Psoas muscle (tissue), 8 donors: ENCODE data around the gene FRY. TPM values are rescaled to one million over a fixed set of nuclear protein-coding genes. Genes with fewer than 3 reads are reported as not detected.

Experiments used
- ATAC-seq, 4 donors: fragments of 200-7000 bp; cut with Tn5 transposase; one replicate each; pipeline ENCODE4 v1.9.1; 2020; ENCODE audit warnings: moderate library complexity in 3 of 4, mild to moderate bottlenecking in 2 of 4
- DNase-seq, 2 donors: peaks; one replicate each; pipeline ENCODE4 v3.0.0-alpha.2; 2020
- H3K27ac ChIP-seq: fragments of 200-600 bp; one replicate; pipeline ENCODE4 v1.8.0; 2022
- H3K27me3 ChIP-seq, 3 donors: fragments of 200-600 bp in 1 of 3; one replicate each; pipeline versions ENCODE4 v1.6.1 to v1.8.0; 2013 to 2022; ENCODE audit warnings: low read length in 2 of 3, mild to moderate bottlenecking in 2 of 3, moderate library complexity in 1 of 3; ENCODE audit not compliant: insufficient read depth in 3 of 3
- H3K36me3 ChIP-seq, 2 donors: fragments of 200-600 bp in 1 of 2; one replicate each; pipeline versions ENCODE4 v1.6.1 to v1.8.0; 2013 to 2022; ENCODE audit warnings: low read depth in 1 of 2, mild to moderate bottlenecking in 1 of 2, moderate library complexity in 1 of 2; ENCODE audit not compliant: insufficient read depth in 1 of 2
- H3K4me1 ChIP-seq: fragments of 200-600 bp; one replicate; pipeline ENCODE4 v1.8.0; 2022
- H3K4me3 ChIP-seq: fragments of 200-600 bp; one replicate; pipeline ENCODE4 v1.8.0; 2022; ENCODE audit warnings: mild to moderate bottlenecking
- H3K9me3 ChIP-seq: fragments of 200-600 bp; one replicate; pipeline ENCODE4 v1.8.0; 2022
- WGBS, 3 donors: extraction: QIAGEN DNeasy Blood & Tissue Kit; methylation state at CpG; one replicate each; pipeline versions ENCODE4 v1.1.6 to v1.1.7; 2013; 5-methylcytosine and 5-hydroxymethylcytosine counted together
- intact Hi-C, 2 donors: fragments of 100-400 bp; cut with DNase I; formaldehyde crosslinking; loops; one replicate each; pipeline versions ENCODE4 v1.11.0 to v1.14.2; 2022
- polyA plus RNA-seq, 3 donors: library from polyadenylated mRNA; stranded (reverse); fragments of 200-250 nt; gene quantifications; one replicate each; pipeline ENCODE4 v1.2.3, GENCODE V29; 2013
- total RNA-seq, 4 donors: library from RNA; stranded (reverse); fragmentation: NEBNext Ultra II Directional in 2 of 4; extraction: Animal tissue kit (Norgen Biotek cat#: 25700) in 2 of 4; gene quantifications; one replicate each; pipeline versions ENCODE4 v1.2.1 to v1.2.4, GENCODE V29; 2021 to 2023
- TF ChIP-seq, protein P1 (sequence below): fragments of 200-600 bp; IDR thresholded peaks from one replicate; pipeline ENCODE4 v1.8.0; 2022; ENCODE audit warnings: antibody characterized with exemption
- donor health status: healthy with polysubstance abuse.
- donor health status: DM: no; HTN: no; CAD: no; lungs with moderate emphysema.
- donor health status: Bipolar disorder and iron deficiency.
- donor health status: healthy.
- donor health status: DM: yes; HTN: yes; CAD: no.
- donor health status: DM: no; HTN: no; CAD: no.
- donor health status: DM: no; HTN: no; CAD: no.
- donor health status: DM: yes; HTN: yes; CAD: no.

Gene FRY
- total and polyA plus RNA-seq, 7 donors = 7.1 to 56.9 (median 24.0) TPM

DNA sequence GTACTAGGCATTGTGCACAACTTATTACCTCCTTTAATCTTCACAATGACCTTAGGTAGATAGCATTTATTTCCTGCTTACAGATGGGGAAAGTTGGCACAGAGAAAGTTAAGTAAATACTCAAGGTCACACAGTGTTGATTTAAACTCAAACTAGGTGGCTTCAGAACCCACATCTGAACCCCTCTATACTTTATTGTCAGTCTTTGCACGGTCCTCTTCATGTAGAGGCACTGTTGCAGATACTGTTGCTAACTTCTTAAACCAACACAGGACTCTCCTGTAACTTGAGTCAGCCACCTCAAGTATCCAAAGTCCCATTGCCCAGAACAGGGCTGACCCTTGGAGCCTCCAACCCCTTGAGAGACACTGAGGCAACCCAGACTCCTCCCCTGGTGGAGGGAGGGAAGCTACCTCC, 48.8 kb downstream of the FRY start:
- Histone ChIP-seq H3K9me3 (no peaks in the 10 kb centered on the region), H3K4me3 (no peak overlapping the region), H3K36me3 (no peaks in the 10 kb centered on the region), H3K27ac (peak overlapping the region; percentile 62), H3K27me3 (no peaks in the 10 kb centered on the region), H3K4me1 (peaks cover 47% of the 10 kb centered on the region)
- 37 to 62% (median 54%) methylated on average over 1 of the region's 1 CpG for WGBS, 3 donors
- intact Hi-C loops = no loop called here
- TF ChIP-seq, protein P1, sequence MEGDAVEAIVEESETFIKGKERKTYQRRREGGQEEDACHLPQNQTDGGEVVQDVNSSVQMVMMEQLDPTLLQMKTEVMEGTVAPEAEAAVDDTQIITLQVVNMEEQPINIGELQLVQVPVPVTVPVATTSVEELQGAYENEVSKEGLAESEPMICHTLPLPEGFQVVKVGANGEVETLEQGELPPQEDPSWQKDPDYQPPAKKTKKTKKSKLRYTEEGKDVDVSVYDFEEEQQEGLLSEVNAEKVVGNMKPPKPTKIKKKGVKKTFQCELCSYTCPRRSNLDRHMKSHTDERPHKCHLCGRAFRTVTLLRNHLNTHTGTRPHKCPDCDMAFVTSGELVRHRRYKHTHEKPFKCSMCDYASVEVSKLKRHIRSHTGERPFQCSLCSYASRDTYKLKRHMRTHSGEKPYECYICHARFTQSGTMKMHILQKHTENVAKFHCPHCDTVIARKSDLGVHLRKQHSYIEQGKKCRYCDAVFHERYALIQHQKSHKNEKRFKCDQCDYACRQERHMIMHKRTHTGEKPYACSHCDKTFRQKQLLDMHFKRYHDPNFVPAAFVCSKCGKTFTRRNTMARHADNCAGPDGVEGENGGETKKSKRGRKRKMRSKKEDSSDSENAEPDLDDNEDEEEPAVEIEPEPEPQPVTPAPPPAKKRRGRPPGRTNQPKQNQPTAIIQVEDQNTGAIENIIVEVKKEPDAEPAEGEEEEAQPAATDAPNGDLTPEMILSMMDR = no peak
- ATAC-seq = peak in 3 of 4 donors; percentile 59 to 68 (median 61)
- no peak for DNase-seq

DNA sequence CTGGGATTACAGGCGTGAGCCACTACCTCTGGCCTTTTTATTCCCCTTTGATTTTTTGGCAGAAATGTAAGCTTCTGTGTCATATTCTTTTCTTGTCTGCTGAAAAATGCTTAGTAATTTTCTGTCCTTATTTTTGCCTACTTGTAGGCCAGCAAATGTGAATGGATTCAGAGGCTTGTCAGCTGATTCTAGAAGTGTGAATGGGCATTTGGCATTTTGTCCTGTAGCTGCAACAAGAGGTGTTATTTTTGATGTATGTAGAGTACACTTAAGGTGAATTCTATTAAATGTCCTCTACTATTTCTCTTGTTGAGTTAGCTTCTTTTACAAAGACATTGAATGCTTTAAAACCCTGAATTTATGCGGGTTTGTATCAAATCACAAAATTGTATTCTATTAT, 50.0 kb downstream of the FRY start:
- intact Hi-C loops = no loop called here
- Histone ChIP-seq H3K27ac (no peak overlapping the region), H3K27me3 (no peaks in the 10 kb centered on the region), H3K36me3 (no peaks in the 10 kb centered on the region), H3K4me3 (no peak overlapping the region), H3K9me3 (no peaks in the 10 kb centered on the region), H3K4me1 (peaks cover 50% of the 10 kb centered on the region)
- 83 to 88% (median 88%) methylated on average over 2 of the region's 2 CpGs for WGBS, 3 donors
- ATAC-seq = no peak
- DNase-seq = no peak
- TF ChIP-seq, protein P1 = no peak

DNA sequence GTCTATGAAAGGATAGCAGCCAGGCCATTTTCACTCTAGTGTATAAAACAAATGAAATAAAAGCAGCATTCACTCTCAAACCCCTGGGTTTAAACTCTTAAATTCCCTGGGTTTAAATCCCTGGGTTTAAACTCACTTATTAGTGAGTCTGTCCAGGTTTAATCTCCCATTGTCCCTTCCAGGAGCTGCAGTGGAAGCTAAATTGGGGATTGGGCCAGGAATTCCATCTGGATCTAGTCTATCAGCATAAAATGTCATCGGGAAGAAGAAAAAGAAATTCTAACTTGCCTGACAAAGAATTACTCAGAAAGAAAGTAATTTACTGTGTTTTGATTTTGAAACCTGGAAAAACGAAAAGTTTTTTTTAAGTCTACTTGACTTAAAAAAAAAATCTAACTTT, 54.8 kb downstream of the FRY start:
- peaks cover 0 to 2% of the 10 kb centered on the region in 2 donors for H3K36me3 ChIP-seq
- H3K4me1 ChIP-seq = peaks cover 37% of the 10 kb centered on the region
- DNase-seq (no peak), ATAC-seq (no peak)
- intact Hi-C loops = no loop called here
- peak overlapping the region; percentile 11 for H3K27ac ChIP-seq
- H3K4me3 ChIP-seq = no peak overlapping the region
- WGBS, 3 donors = 22 to 52% (median 35%) methylated on average over 2 of the region's 2 CpGs
- no peaks in the 10 kb centered on the region for H3K27me3 ChIP-seq
- TF ChIP-seq, protein P1 = no peak
- H3K9me3 ChIP-seq = no peaks in the 10 kb centered on the region

DNA sequence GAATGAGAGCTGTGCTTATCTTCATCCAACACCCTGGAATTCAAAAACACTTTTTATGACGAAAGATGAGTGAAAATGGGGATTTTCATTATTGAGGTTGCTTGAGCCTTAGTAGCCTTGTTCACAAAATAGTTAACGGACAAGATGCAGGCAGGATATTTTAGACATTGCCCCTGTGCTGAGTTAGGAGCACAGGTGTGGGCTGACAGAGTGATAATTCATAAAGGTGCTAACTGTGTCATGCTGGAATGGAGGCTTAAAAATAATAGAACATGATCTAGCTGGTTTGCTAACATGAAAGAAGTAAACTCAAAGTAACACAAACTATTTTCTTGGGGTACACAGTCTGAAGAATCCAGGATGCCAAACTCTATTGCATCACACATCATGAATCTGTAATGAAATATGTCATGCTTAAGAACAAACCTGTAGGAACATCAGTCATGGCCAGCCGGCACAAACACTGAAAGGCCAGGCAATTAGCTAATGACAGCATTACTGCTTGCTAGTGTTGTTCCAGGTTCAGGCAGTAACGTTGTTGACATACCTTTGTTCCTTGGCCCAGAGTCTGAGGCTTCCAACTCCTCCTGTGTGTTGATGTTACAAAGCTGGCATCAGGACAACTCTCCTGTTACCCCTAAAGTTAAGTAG, 55.3 kb downstream of the FRY start:
- peak overlapping the region; percentile 11 for H3K27ac ChIP-seq
- peaks cover 0 to 2% of the 10 kb centered on the region in 2 donors for H3K36me3 ChIP-seq
- no peaks in the 10 kb centered on the region for H3K27me3 ChIP-seq
- H3K4me1 ChIP-seq = peaks cover 37% of the 10 kb centered on the region
- intact Hi-C loops = no loop called here
- ATAC-seq = peak; percentile 43 to 85 (median 78)
- WGBS, 3 donors = 31 to 46% (median 40%) methylated on average over 4 of the region's 4 CpGs
- H3K9me3 ChIP-seq = no peaks in the 10 kb centered on the region
- TF ChIP-seq, protein P1 = no peak
- DNase-seq = no peak
- H3K4me3 ChIP-seq = no peak overlapping the region
